ENCODE results near the gene CAPZA2. TPM values are rescaled to one million over a fixed set of nuclear protein-coding genes. Genes with fewer than 3 reads are reported as not detected.

The CAPZA2 gene
- total and polyA plus RNA-seq, 5 donors from 2014 or later = 118 to 267 (median 224) TPM

DNA sequence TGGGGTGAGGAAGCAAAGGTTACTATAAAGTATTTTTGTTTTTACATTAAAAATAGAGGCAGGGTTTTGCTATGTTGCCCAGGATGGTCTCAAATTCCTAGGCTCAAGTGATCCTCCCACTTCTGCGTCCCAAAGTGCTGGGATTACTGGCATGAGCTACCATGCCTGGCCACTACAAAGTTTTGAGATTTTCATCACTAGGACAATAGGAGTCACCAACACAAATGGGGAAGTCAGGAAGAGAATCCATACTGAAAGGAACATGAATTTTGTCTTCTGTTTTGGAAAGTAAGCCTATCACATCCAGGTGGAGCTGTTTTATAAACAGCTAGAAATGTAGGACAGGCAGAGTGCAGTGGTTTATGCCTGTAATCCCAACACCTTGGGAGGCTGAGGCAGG lies 20.0 kb upstream of the CAPZA2 start:
- H3K4me3 Mint-ChIP-seq = no peak overlapping the region

DNA sequence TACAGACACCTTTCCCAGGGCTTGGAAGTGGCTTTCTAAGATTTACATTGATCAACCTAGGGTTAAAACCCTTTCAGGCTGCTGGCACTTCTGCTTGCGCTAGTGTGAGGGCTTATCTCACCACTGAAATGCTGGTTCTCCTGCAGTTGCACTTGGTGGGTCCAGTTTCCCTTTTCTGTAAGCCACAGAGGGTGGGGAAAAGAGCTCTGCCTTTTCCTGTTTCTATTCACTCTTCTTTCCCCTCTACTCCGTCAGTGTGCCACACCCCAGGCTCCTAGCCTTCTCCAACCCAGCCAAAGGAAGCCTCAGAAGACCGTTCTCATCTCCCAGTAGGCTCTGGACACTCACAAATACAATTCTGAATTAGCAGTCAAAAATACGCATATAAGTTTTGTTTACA lies 19.0 kb upstream of the CAPZA2 start:
- peaks cover 9% of the 10 kb centered on the region for H3K27me3 ChIP-seq (ENCODE audit: control insufficient read depth, insufficient read depth, low read length)
- Mint-ChIP-seq H3K27me3 (peaks cover 46% of the 10 kb centered on the region), H3K36me3 (no peaks in the 10 kb centered on the region), H3K27ac (peak overlapping the region in 1 of 3 donors; percentile 63), H3K4me3 (no peak overlapping the region), H3K4me1 (peaks cover 0 to 6% (median 5%) of the 10 kb centered on the region in 4 donors), H3K9me3 (peaks cover 0 to 4% (median 0%) of the 10 kb centered on the region in 7 donors)
- H3K4me3 ChIP-seq (ENCODE audit: low read depth, low read length) = no peak overlapping the region
- no peaks in the 10 kb centered on the region for H3K36me3 ChIP-seq (ENCODE audit: control insufficient read depth, insufficient read depth, low read length)
- H3K27ac ChIP-seq (ENCODE audit: insufficient read depth, low read length, poor library complexity, severe bottlenecking) = no peak overlapping the region
- DNase-seq (no peak), ATAC-seq (ENCODE audit: low read depth in 2 of 2) (no peak)
- no peaks in the 10 kb centered on the region for H3K9me3 ChIP-seq (ENCODE audit: control insufficient read depth in 2 of 2, low read length in 2 of 2)
- no peaks in the 10 kb centered on the region for H3K4me1 ChIP-seq (ENCODE audit: control insufficient read depth, insufficient read depth, low read length, poor library complexity, severe bottlenecking)

More for the DNA sequence above, 20.0 kb upstream of the CAPZA2 start:
- peaks cover 9% of the 10 kb centered on the region for H3K27me3 ChIP-seq (ENCODE audit: control insufficient read depth, insufficient read depth, low read length)
- no peak overlapping the region for H3K27ac ChIP-seq (ENCODE audit: insufficient read depth, low read length, poor library complexity, severe bottlenecking)
- Mint-ChIP-seq H3K4me1 (peaks cover 0 to 6% (median 5%) of the 10 kb centered on the region in 4 donors), H3K9me3 (peaks cover 0 to 4% (median 0%) of the 10 kb centered on the region in 7 donors), H3K36me3 (no peaks in the 10 kb centered on the region), H3K27me3 (peaks cover 49% of the 10 kb centered on the region), H3K27ac (peak overlapping the region in 1 of 3 donors; percentile 91)
- DNase-seq (no peak), ATAC-seq (ENCODE audit: low read depth in 2 of 2) (no peak)
- no peak overlapping the region for H3K4me3 ChIP-seq (ENCODE audit: low read depth, low read length)
- H3K9me3 ChIP-seq (ENCODE audit: control insufficient read depth in 2 of 2, low read length in 2 of 2) = no peaks in the 10 kb centered on the region
- no peaks in the 10 kb centered on the region for H3K36me3 ChIP-seq (ENCODE audit: control insufficient read depth, insufficient read depth, low read length)
- H3K4me1 ChIP-seq (ENCODE audit: control insufficient read depth, insufficient read depth, low read length, poor library complexity, severe bottlenecking) = no peaks in the 10 kb centered on the region

DNA sequence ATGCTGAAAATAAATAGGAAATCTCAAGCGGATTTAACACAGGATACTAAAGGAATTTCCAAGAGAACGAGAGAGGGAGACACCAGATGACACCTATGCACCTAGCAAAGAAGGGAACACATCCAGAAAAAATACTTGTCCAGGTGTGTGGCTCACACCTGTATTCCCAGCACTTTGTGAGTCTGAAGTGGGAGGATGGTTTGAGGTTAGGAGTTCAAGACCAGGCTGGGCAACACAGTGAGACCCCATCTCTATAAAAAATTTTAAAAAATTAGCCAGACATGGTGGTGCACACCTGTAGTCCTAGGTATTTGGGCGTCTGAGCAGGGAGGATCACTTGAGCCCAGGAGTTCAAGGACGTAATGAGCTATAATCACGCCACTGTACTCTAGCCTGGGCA lies 11.2 kb upstream of the CAPZA2 start:
- Histone ChIP-seq H3K27me3 (ENCODE audit: control insufficient read depth, insufficient read depth, low read length) (peaks cover 10% of the 10 kb centered on the region), H3K9me3 (ENCODE audit: control insufficient read depth in 2 of 2, low read length in 2 of 2) (no peaks in the 10 kb centered on the region), H3K27ac (ENCODE audit: insufficient read depth, low read length, poor library complexity, severe bottlenecking) (no peak overlapping the region), H3K4me1 (ENCODE audit: control insufficient read depth, insufficient read depth, low read length, poor library complexity, severe bottlenecking) (no peaks in the 10 kb centered on the region), H3K36me3 (ENCODE audit: control insufficient read depth, insufficient read depth, low read length) (no peaks in the 10 kb centered on the region), H3K4me3 (ENCODE audit: low read depth, low read length) (no peak overlapping the region)
- Mint-ChIP-seq H3K4me1 (peaks cover 0 to 4% (median under 1%) of the 10 kb centered on the region in 4 donors), H3K27ac (no peak overlapping the region), H3K9me3 (peaks cover 0 to 5% (median 0%) of the 10 kb centered on the region in 7 donors), H3K27me3 (peaks cover 41% of the 10 kb centered on the region), H3K36me3 (no peaks in the 10 kb centered on the region), H3K4me3 (no peak overlapping the region)
- DNase-seq (no peak), ATAC-seq (ENCODE audit: low read depth in 2 of 2) (no peak)

DNA sequence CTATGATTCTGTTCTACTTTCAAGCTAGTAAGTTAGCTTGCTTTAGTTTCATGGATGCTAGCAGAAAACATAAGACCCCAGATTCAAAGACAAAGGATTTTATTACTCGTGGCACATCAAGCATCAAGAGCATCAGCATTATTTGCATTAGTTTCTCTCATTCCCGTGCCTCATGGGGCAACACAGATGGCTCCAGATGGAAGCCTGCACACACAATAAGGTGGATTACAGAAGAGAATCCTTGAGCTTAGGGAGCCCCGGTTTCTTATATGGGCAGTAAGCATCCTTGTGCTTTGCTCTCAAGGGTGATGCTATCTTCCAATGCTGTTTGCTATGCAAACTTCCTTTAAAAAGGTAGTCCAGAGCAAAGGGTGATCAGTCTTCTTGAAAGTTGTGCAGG lies 10.7 kb upstream of the CAPZA2 start:
- no peak for DNase-seq
- no peak for ATAC-seq (ENCODE audit: low read depth in 2 of 2)
- no peak overlapping the region for H3K27ac ChIP-seq (ENCODE audit: insufficient read depth, low read length, poor library complexity, severe bottlenecking)
- H3K27me3 ChIP-seq (ENCODE audit: control insufficient read depth, insufficient read depth, low read length) = peaks cover 10% of the 10 kb centered on the region
- H3K9me3 Mint-ChIP-seq = peaks cover 0 to 5% (median 0%) of the 10 kb centered on the region in 7 donors
- no peaks in the 10 kb centered on the region for H3K4me1 ChIP-seq (ENCODE audit: control insufficient read depth, insufficient read depth, low read length, poor library complexity, severe bottlenecking)
- H3K27me3 Mint-ChIP-seq = peaks cover 40% of the 10 kb centered on the region
- no peaks in the 10 kb centered on the region for H3K36me3 ChIP-seq (ENCODE audit: control insufficient read depth, insufficient read depth, low read length)
- H3K4me3 ChIP-seq (ENCODE audit: low read depth, low read length) = no peak overlapping the region
- H3K4me3 Mint-ChIP-seq = no peak overlapping the region
- H3K27ac Mint-ChIP-seq = no peak overlapping the region
- no peaks in the 10 kb centered on the region for H3K36me3 Mint-ChIP-seq
- H3K4me1 Mint-ChIP-seq = peaks cover 0 to 4% (median 0%) of the 10 kb centered on the region in 4 donors
- H3K9me3 ChIP-seq (ENCODE audit: control insufficient read depth in 2 of 2, low read length in 2 of 2) = no peaks in the 10 kb centered on the region

DNA sequence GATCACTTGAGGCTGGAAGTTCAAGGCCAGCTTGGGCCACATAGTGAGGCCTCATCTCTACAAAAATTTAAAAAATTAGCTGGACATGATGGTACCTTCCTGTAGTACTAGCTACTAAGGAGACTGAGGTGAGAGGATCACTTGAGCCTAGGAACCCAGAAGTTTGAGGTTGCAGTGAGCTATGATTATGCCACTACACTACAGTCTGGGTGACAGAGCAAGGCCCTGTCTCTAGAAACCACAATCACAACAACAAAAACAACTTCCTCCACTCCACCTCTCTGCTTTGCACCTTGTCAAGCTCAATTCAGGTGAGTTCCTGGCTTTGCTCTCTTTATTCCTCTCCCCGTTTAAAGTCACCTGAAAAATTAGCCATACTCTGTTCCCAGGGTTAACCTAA lies 8.3 kb upstream of the CAPZA2 start:
- H3K27me3 Mint-ChIP-seq = peaks cover 51% of the 10 kb centered on the region
- no peak overlapping the region for H3K4me3 ChIP-seq (ENCODE audit: low read depth, low read length)

DNA sequence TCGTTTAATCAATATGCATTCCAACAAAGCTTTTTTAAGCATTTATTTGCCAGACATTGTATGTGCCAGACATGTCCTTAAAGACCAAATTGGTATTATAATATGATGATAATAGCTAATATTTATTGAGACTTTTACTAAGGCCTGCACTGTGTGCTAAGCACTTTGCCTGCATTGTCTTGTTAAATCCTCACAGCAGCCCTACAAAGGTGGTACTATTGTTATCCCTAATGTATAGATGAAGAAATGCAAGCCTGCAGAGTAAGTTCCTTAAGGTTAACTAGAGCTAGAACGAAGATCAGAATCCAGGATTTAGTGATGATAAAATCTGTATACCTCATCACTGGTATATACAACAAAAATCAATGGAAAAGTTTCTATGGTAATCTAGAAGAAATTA lies 5.3 kb upstream of the CAPZA2 start:
- Histone ChIP-seq H3K4me1 (ENCODE audit: control insufficient read depth, insufficient read depth, low read length, poor library complexity, severe bottlenecking) (peaks cover 6% of the 10 kb centered on the region), H3K27ac (ENCODE audit: insufficient read depth, low read length, poor library complexity, severe bottlenecking) (no peak overlapping the region), H3K36me3 (ENCODE audit: control insufficient read depth, insufficient read depth, low read length) (no peaks in the 10 kb centered on the region), H3K27me3 (ENCODE audit: control insufficient read depth, insufficient read depth, low read length) (peaks cover 2% of the 10 kb centered on the region), H3K9me3 (ENCODE audit: control insufficient read depth in 2 of 2, low read length in 2 of 2) (no peaks in the 10 kb centered on the region), H3K4me3 (ENCODE audit: low read depth, low read length) (no peak overlapping the region)
- peaks cover 12 to 27% (median 18%) of the 10 kb centered on the region in 4 donors for H3K4me1 Mint-ChIP-seq
- peaks cover 0 to 2% (median 0%) of the 10 kb centered on the region in 7 donors for H3K9me3 Mint-ChIP-seq
- no peaks in the 10 kb centered on the region for H3K36me3 Mint-ChIP-seq
- no peak for DNase-seq
- H3K27me3 Mint-ChIP-seq = peaks cover 30% of the 10 kb centered on the region
- peak overlapping the region in 1 of 4 donors; percentile 8 for H3K4me3 Mint-ChIP-seq
- no peak for ATAC-seq (ENCODE audit: low read depth in 2 of 2)
- H3K27ac Mint-ChIP-seq = no peak overlapping the region

More for the DNA sequence above, 8.3 kb upstream of the CAPZA2 start:
- ATAC-seq (ENCODE audit: low read depth in 2 of 2) = peak; percentile 44 to 52
- no peaks in the 10 kb centered on the region for H3K36me3 Mint-ChIP-seq
- no peak overlapping the region for H3K4me3 Mint-ChIP-seq
- Histone ChIP-seq H3K27me3 (ENCODE audit: control insufficient read depth, insufficient read depth, low read length) (peaks cover 10% of the 10 kb centered on the region), H3K9me3 (ENCODE audit: control insufficient read depth in 2 of 2, low read length in 2 of 2) (no peaks in the 10 kb centered on the region), H3K4me1 (ENCODE audit: control insufficient read depth, insufficient read depth, low read length, poor library complexity, severe bottlenecking) (no peaks in the 10 kb centered on the region), H3K27ac (ENCODE audit: insufficient read depth, low read length, poor library complexity, severe bottlenecking) (no peak overlapping the region), H3K36me3 (ENCODE audit: control insufficient read depth, insufficient read depth, low read length) (no peaks in the 10 kb centered on the region)
- no peak overlapping the region for H3K27ac Mint-ChIP-seq
- peaks cover 0 to 5% (median 0%) of the 10 kb centered on the region in 7 donors for H3K9me3 Mint-ChIP-seq
- H3K4me1 Mint-ChIP-seq = peaks cover 3 to 9% (median 7%) of the 10 kb centered on the region in 4 donors
- DNase-seq = no peak

DNA sequence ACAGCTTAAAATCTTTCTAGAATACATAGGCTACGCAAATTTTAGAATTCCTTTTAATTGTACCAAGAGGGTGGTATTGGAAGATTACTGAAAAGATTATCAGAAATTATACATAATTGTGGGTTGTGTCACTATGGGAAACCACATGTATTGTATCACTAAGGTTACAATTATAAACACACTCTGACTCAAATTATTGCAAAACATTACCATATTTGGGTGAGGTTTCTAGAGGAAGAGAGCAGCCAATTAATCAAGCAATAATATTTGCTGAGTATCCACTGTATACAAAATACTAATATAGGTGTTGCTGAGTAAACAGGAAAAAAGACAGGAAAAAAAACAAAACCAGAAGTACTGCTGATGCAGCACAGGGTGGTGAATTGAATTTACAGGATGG lies 3.1 kb upstream of the CAPZA2 start:
- Mint-ChIP-seq H3K27me3 (peaks cover 29% of the 10 kb centered on the region), H3K36me3 (no peaks in the 10 kb centered on the region), H3K9me3 (peaks cover 0 to 2% (median 0%) of the 10 kb centered on the region in 7 donors), H3K27ac (no peak overlapping the region), H3K4me1 (peaks cover 20 to 41% (median 28%) of the 10 kb centered on the region in 4 donors), H3K4me3 (peak overlapping the region in 2 of 4 donors; percentile 82 to 84)
- Histone ChIP-seq H3K9me3 (ENCODE audit: control insufficient read depth in 2 of 2, low read length in 2 of 2) (no peaks in the 10 kb centered on the region), H3K27me3 (ENCODE audit: control insufficient read depth, insufficient read depth, low read length) (peaks cover 2% of the 10 kb centered on the region), H3K27ac (ENCODE audit: insufficient read depth, low read length, poor library complexity, severe bottlenecking) (no peak overlapping the region), H3K36me3 (ENCODE audit: control insufficient read depth, insufficient read depth, low read length) (no peaks in the 10 kb centered on the region), H3K4me3 (ENCODE audit: low read depth, low read length) (no peak overlapping the region), H3K4me1 (ENCODE audit: control insufficient read depth, insufficient read depth, low read length, poor library complexity, severe bottlenecking) (peaks cover 20% of the 10 kb centered on the region)
- ATAC-seq (ENCODE audit: low read depth in 2 of 2) (no peak), DNase-seq (peak in 1 of 3 donors; percentile 28)

DNA sequence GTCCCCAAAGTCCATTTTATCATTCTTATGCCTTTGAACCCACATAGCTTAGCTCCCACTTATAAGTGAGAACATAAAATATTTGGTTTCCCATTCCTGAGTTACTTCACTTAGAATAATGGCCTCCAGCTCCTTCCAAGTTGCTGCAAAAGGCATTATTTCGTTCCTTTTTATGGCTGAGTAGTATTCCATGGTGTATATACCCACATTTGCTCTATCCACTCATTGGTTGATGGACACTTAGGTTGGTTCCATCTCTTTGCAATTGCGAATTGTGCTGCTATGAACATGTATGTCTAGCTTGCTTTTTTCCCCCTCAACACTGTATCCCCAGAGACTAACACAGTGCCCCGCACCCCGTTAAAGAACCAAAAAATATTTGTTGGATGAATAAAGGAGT lies 670 bp upstream of the CAPZA2 start:
- H3K4me1 ChIP-seq (ENCODE audit: control insufficient read depth, insufficient read depth, low read length, poor library complexity, severe bottlenecking) = peaks cover 38% of the 10 kb centered on the region
- peaks cover 0 to 1% (median 0%) of the 10 kb centered on the region in 7 donors for H3K9me3 Mint-ChIP-seq
- H3K36me3 ChIP-seq (ENCODE audit: control insufficient read depth, insufficient read depth, low read length) = no peaks in the 10 kb centered on the region
- ATAC-seq (ENCODE audit: low read depth in 2 of 2) (no peak), DNase-seq (no peak)
- H3K36me3 Mint-ChIP-seq = no peaks in the 10 kb centered on the region
- H3K27ac Mint-ChIP-seq = peak overlapping the region; percentile 34 to 97 (median 92)
- peaks cover 2% of the 10 kb centered on the region for H3K27me3 ChIP-seq (ENCODE audit: control insufficient read depth, insufficient read depth, low read length)
- peak overlapping the region; percentile 92 to 99 (median 94) for H3K4me3 Mint-ChIP-seq
- H3K4me1 Mint-ChIP-seq = peaks cover 32 to 62% (median 41%) of the 10 kb centered on the region in 4 donors
- H3K9me3 ChIP-seq (ENCODE audit: control insufficient read depth in 2 of 2, low read length in 2 of 2) = no peaks in the 10 kb centered on the region
- H3K27me3 Mint-ChIP-seq = peaks cover 21% of the 10 kb centered on the region
- no peak overlapping the region for H3K27ac ChIP-seq (ENCODE audit: insufficient read depth, low read length, poor library complexity, severe bottlenecking)
- peak overlapping the region; percentile 66 for H3K4me3 ChIP-seq (ENCODE audit: low read depth, low read length)

Measured in CD4-positive, CD25-positive, alpha-beta regulatory T cell (primary cell).